Trophoblast cell (in vitro differentiated cells and primary cell): ENCODE data around the gene MAN1C1.

Source experiments
- DNase-seq, 2 donors: peaks; one replicate each; pipeline ENCODE4 v3.0.0-alpha.2; 2016
- H2AFZ ChIP-seq: 2 replicates; pipeline ENCODE4 v1.6.1; 2013; ENCODE audit warnings: low read length, moderate library complexity, mild to moderate bottlenecking; ENCODE audit not compliant: insufficient read depth, poor library complexity
- H2AK5ac ChIP-seq: 2 replicates; pipeline ENCODE4 v1.6.1; 2013; ENCODE audit warnings: mild to moderate bottlenecking, low read length
- H2BK120ac ChIP-seq: 2 replicates; pipeline ENCODE4 v1.6.1; 2013; ENCODE audit warnings: low read length, mild to moderate bottlenecking, moderate library complexity; ENCODE audit not compliant: insufficient read depth, poor library complexity
- H2BK12ac ChIP-seq: 2 replicates; pipeline ENCODE4 v1.6.1; 2013; ENCODE audit warnings: mild to moderate bottlenecking, low read length, moderate library complexity
- H2BK5ac ChIP-seq: 2 replicates; pipeline ENCODE4 v1.6.1; 2013; ENCODE audit warnings: low read length, low read depth, moderate library complexity, mild to moderate bottlenecking; ENCODE audit not compliant: poor library complexity
- H3K14ac ChIP-seq: 2 replicates; pipeline ENCODE4 v1.6.1; 2013; ENCODE audit warnings: mild to moderate bottlenecking, low read length
- H3K18ac ChIP-seq: 2 replicates; pipeline ENCODE4 v1.6.1; 2013; ENCODE audit warnings: mild to moderate bottlenecking, low read length
- H3K23ac ChIP-seq: 2 replicates; pipeline ENCODE4 v1.6.1; 2013; ENCODE audit warnings: low read length
- H3K27ac ChIP-seq: 2 replicates; pipeline ENCODE4 v1.5.1; 2013; ENCODE audit warnings: low read depth, mild to moderate bottlenecking, inconsistent platforms, low read length, moderate library complexity
- H3K27me3 ChIP-seq: 2 replicates; pipeline ENCODE4 v1.6.1; 2013; ENCODE audit warnings: inconsistent platforms, mild to moderate bottlenecking, low read length, moderate library complexity; ENCODE audit not compliant: insufficient read depth
- H3K36me3 ChIP-seq, 2 experiments: 1 replicate in 1 of 2; 2 replicates in 1 of 2; pipeline ENCODE4 v1.6.1; 2013; ENCODE audit warnings: low read length in 2 of 2, mild to moderate bottlenecking in 2 of 2, moderate library complexity in 1 of 2; ENCODE audit not compliant: insufficient read depth in 2 of 2, control insufficient read depth in 1 of 2
- H3K4ac ChIP-seq: 2 replicates; pipeline ENCODE4 v1.6.1; 2013; ENCODE audit warnings: low read depth, mild to moderate bottlenecking, low read length, moderate library complexity
- H3K4me1 ChIP-seq, 2 experiments: 1 replicate in 1 of 2; 2 replicates in 1 of 2; pipeline ENCODE4 v1.6.1; 2013; ENCODE audit warnings: low read length in 2 of 2, mild to moderate bottlenecking in 2 of 2, moderate library complexity in 1 of 2; ENCODE audit not compliant: insufficient read depth in 2 of 2, control insufficient read depth in 1 of 2
- H3K4me2 ChIP-seq: 2 replicates; pipeline ENCODE4 v1.6.1; 2013; ENCODE audit warnings: inconsistent platforms, mild to moderate bottlenecking, low read length, moderate library complexity
- H3K4me3 ChIP-seq: 2 replicates; pipeline ENCODE4 v1.5.1; 2013; ENCODE audit warnings: mild to moderate bottlenecking, low read depth, low read length, inconsistent platforms
- H3K79me1 ChIP-seq: one replicate; pipeline ENCODE4 v1.6.1; 2013; ENCODE audit warnings: low read length
- H3K79me2 ChIP-seq: 2 replicates; pipeline ENCODE4 v1.6.1; 2013; ENCODE audit warnings: low read length, mild to moderate bottlenecking; ENCODE audit not compliant: control insufficient read depth, insufficient read depth, poor library complexity
- H3K9ac ChIP-seq: 2 replicates; pipeline ENCODE4 v1.6.1; 2013; ENCODE audit warnings: mild to moderate bottlenecking, low read length
- H3K9me3 ChIP-seq: 2 replicates; pipeline ENCODE4 v1.6.1; 2013; ENCODE audit warnings: low read depth, mild to moderate bottlenecking, control low read depth, inconsistent platforms, low read length; ENCODE audit not compliant: insufficient read depth
- H4K12ac ChIP-seq: 2 replicates; pipeline ENCODE4 v1.6.1; 2013; ENCODE audit warnings: low read depth, mild to moderate bottlenecking, low read length, moderate library complexity
- H4K8ac ChIP-seq: 2 replicates; pipeline ENCODE4 v1.6.1; 2013; ENCODE audit warnings: low read depth, mild to moderate bottlenecking, low read length, moderate library complexity
- H4K91ac ChIP-seq: one replicate; pipeline ENCODE4 v1.6.1; 2013; ENCODE audit warnings: low read depth, mild to moderate bottlenecking, low read length, moderate library complexity
- WGBS: extraction: QIAGEN DNeasy Blood & Tissue Kit; methylation state at CpG from one replicate; pipeline ENCODE4 v1.1.7; 2013; ENCODE audit warnings: missing lambda C conversion rate; ENCODE audit not compliant: insufficient read length, insufficient coverage; ENCODE audit errors: extremely low coverage; 5-methylcytosine and 5-hydroxymethylcytosine counted together

The MAN1C1 gene

GRCh38 chr1:25766721-25767436 is 150.3 kb downstream of the MAN1C1 start:
- Histone ChIP-seq H4K12ac (no peak overlapping the region), H4K8ac (no peak overlapping the region)
- 100% methylated on average over 1 of the region's 13 CpGs for WGBS

GRCh38 chr1:25767437-25767770 is 150.8 kb downstream of the MAN1C1 start:
- no peak for DNase-seq
- no peaks in the 10 kb centered on the region for H3K36me3 ChIP-seq
- no peak overlapping the region for H3K4me3 ChIP-seq
- no peak overlapping the region for H2BK5ac ChIP-seq
- no peaks in the 10 kb centered on the region for H3K27me3 ChIP-seq
- peaks cover 2 to 3% of the 10 kb centered on the region in 2 experiments for H3K4me1 ChIP-seq
- H2BK12ac ChIP-seq = no peak overlapping the region
- no peak overlapping the region for H3K18ac ChIP-seq
- H4K12ac ChIP-seq = no peak overlapping the region
- H2AFZ ChIP-seq = no peak overlapping the region
- no peak overlapping the region for H3K9ac ChIP-seq
- H4K91ac ChIP-seq = no peak overlapping the region
- H3K14ac ChIP-seq = no peak overlapping the region
- H2BK120ac ChIP-seq = no peak overlapping the region
- no peak overlapping the region for H3K27ac ChIP-seq
- no peak overlapping the region for H2AK5ac ChIP-seq
- no peak overlapping the region for H3K23ac ChIP-seq
- H3K79me1 ChIP-seq = no peaks in the 10 kb centered on the region
- no peaks in the 10 kb centered on the region for H3K79me2 ChIP-seq
- peaks cover 4% of the 10 kb centered on the region for H3K9me3 ChIP-seq
- no peak overlapping the region for H3K4ac ChIP-seq
- H3K4me2 ChIP-seq = no peak overlapping the region
- H4K8ac ChIP-seq = no peak overlapping the region

More at GRCh38 chr1:25766721-25767436, 150.3 kb downstream of the MAN1C1 start:
- Histone ChIP-seq H3K14ac (no peak overlapping the region), H2BK120ac (no peak overlapping the region), H2BK12ac (no peak overlapping the region), H3K36me3 (no peaks in the 10 kb centered on the region), H3K9me3 (peaks cover 4% of the 10 kb centered on the region), H3K18ac (no peak overlapping the region), H3K9ac (no peak overlapping the region), H3K23ac (no peak overlapping the region), H3K79me2 (no peaks in the 10 kb centered on the region), H3K79me1 (no peaks in the 10 kb centered on the region), H3K27me3 (no peaks in the 10 kb centered on the region), H3K27ac (no peak overlapping the region), H3K4me3 (no peak overlapping the region), H2AK5ac (no peak overlapping the region), H3K4me1 (peaks cover 2 to 3% of the 10 kb centered on the region in 2 experiments), H3K4me2 (no peak overlapping the region), H3K4ac (no peak overlapping the region), H4K91ac (no peak overlapping the region), H2AFZ (no peak overlapping the region), H2BK5ac (no peak overlapping the region)
- no peak for DNase-seq

GRCh38 chr1:25768999-25769398 is 152.4 kb downstream of the MAN1C1 start:
- H2BK12ac ChIP-seq = no peak overlapping the region
- H2AFZ ChIP-seq = no peak overlapping the region
- H3K18ac ChIP-seq = no peak overlapping the region
- peaks cover 4% of the 10 kb centered on the region for H3K9me3 ChIP-seq
- H3K4me1 ChIP-seq = peaks cover 2 to 6% of the 10 kb centered on the region in 2 experiments
- no peak overlapping the region for H4K91ac ChIP-seq
- no peak overlapping the region for H4K8ac ChIP-seq
- no peak overlapping the region for H2BK5ac ChIP-seq
- no peak overlapping the region for H2BK120ac ChIP-seq
- no peak overlapping the region for H3K27ac ChIP-seq
- H3K36me3 ChIP-seq = no peaks in the 10 kb centered on the region
- H2AK5ac ChIP-seq = no peak overlapping the region
- H3K27me3 ChIP-seq = no peaks in the 10 kb centered on the region
- H3K4me3 ChIP-seq = peak overlapping the region; percentile 27
- H3K23ac ChIP-seq = peak overlapping the region; percentile 80
- no peak for DNase-seq
- H3K79me2 ChIP-seq = no peaks in the 10 kb centered on the region
- H3K4me2 ChIP-seq = no peak overlapping the region
- H3K4ac ChIP-seq = no peak overlapping the region
- no peak overlapping the region for H3K9ac ChIP-seq
- H3K79me1 ChIP-seq = no peaks in the 10 kb centered on the region
- 100% methylated on average over 2 of the region's 2 CpGs for WGBS
- no peak overlapping the region for H3K14ac ChIP-seq
- H4K12ac ChIP-seq = no peak overlapping the region

GRCh38 chr1:25769625-25770383 is 153.2 kb downstream of the MAN1C1 start:
- Histone ChIP-seq H3K79me2 (no peaks in the 10 kb centered on the region), H4K12ac (no peak overlapping the region), H2BK5ac (no peak overlapping the region), H3K18ac (no peak overlapping the region), H3K4me3 (no peak overlapping the region), H2AFZ (no peak overlapping the region), H3K27me3 (no peaks in the 10 kb centered on the region), H2AK5ac (no peak overlapping the region), H4K91ac (no peak overlapping the region), H3K4ac (no peak overlapping the region), H3K9ac (no peak overlapping the region), H3K4me1 (peaks cover 6 to 7% of the 10 kb centered on the region in 2 experiments), H4K8ac (no peak overlapping the region), H3K27ac (no peak overlapping the region), H2BK12ac (no peak overlapping the region), H3K79me1 (no peaks in the 10 kb centered on the region), H3K23ac (no peak overlapping the region), H2BK120ac (no peak overlapping the region), H3K14ac (no peak overlapping the region), H3K36me3 (no peaks in the 10 kb centered on the region), H3K4me2 (no peak overlapping the region), H3K9me3 (peaks cover 4% of the 10 kb centered on the region)
- DNase-seq = no peak
- no CpG with 5 or more reads among the region's 27 CpGs for WGBS
